ENCODE measurements around the gene WDR7.
"Not testable (repeated sequence)": the region's sequence is repeated elsewhere in the genome, so short reads cannot be mapped to it uniquely, and the experiment has no call there.

WDR7 gene

GRCh38 chr18:56654280-56654679 is 3.1 kb downstream of the WDR7 start:
- DNase-seq (ENCODE audit: low spot score) = not testable (repeated sequence)

GRCh38 chr18:56658261-56658660 is 7.1 kb downstream of the WDR7 start:
- DNase-seq (ENCODE audit: low spot score) = no peak

GRCh38 chr18:56659111-56659510 is 8.0 kb downstream of the WDR7 start:
- no peak for DNase-seq (ENCODE audit: low spot score)

- no peak for DNase-seq (ENCODE audit: low spot score)
Measured at GRCh38 chr18:56660655-56661054, 9.5 kb downstream of the WDR7 start.

GRCh38 chr18:56661360-56662062 is 10.4 kb downstream of the WDR7 start:
- peak; percentile 42 for DNase-seq (ENCODE audit: low spot score)

DNA sequence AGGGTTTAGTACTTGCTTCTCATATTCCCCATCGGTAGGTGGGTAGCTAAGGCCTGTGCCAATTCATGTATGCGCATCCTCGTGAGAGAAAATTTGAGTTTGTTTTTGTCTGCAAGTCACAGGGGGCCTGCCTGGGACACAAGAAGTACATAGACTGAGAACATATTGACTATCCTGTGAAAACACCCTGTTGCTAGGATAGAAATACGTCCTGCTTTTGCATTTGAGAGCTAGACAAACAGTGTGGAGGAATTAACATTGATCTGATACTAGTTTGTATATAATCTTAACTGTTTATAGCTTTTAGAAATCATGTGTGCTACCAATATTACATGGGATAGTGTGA is 10.9 kb downstream of the WDR7 start:
- DNase-seq (ENCODE audit: low spot score) = no peak

DNA sequence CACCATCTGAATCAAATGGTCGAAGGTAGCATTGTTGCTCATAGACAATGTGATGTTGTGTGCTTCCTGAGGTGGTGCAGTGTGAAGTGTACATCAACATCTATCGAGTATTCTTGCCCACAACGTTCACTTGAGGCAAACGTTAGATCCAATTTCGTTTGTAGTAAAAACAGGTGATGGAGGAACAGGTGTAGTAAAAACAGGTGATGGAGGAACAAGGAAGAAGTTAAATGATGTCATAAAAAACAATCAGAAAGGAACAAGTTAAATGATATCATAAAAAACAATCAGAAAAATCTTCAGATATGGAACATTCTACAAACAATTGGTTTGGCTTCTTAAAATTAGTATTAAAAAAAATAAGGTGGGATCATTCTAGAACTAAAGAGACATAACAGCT is 11.3 kb downstream of the WDR7 start:
- no peak for DNase-seq (ENCODE audit: low spot score)

- no peak for DNase-seq (ENCODE audit: low spot score)
Measured at GRCh38 chr18:56662902-56663301, 11.7 kb downstream of the WDR7 start.

DNA sequence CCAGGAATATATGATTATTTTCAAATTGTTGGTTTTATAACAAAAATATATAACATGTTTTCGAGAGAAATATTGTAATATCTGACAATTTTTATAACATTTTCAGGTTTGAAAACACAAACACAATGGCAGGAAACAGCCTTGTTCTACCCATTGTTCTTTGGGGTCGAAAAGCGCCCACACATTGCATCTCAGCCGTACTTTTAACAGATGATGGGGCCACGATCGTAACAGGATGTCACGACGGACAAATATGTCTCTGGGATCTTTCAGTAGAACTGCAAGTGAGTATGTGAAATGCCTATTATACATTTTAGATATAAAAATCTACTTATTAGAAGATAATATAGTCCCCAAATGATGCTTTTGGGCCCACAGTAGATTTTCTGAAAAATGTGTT is 21.2 kb downstream of the WDR7 start:
- DNase-seq (ENCODE audit: low spot score) = no peak

DNA sequence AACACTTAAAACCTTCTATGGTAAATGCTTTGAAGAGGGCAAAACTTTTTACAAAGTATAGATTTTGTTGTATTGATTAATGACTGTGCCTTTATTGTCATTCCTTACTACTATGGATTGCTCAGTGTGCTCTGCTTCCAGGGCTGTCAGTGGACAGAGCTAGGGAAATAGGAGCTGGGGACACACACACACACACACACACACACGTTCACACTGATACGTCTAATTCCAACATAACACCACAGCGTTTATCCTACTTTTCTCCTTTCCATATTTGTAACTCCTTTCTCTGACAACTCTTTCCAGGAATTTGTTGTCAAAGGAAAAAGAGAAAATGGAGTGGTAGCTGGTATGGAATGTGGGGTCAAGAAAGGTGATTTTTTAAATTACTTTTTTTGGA is 21.8 kb downstream of the WDR7 start:
- DNase-seq (ENCODE audit: low spot score) = no peak

- DNase-seq (ENCODE audit: low spot score) = no peak
Measured at GRCh38 chr18:56676639-56677038, 25.5 kb downstream of the WDR7 start.

GRCh38 chr18:56678836-56679565 is 27.8 kb downstream of the WDR7 start:
- DNase-seq (ENCODE audit: low spot score) = peak; percentile 51

- no peak for DNase-seq (ENCODE audit: low spot score)
Measured at GRCh38 chr18:56684277-56684676, 33.1 kb downstream of the WDR7 start.

- DNase-seq (ENCODE audit: low spot score) = no peak
Measured at GRCh38 chr18:56691530-56691929, 40.4 kb downstream of the WDR7 start.

DNA sequence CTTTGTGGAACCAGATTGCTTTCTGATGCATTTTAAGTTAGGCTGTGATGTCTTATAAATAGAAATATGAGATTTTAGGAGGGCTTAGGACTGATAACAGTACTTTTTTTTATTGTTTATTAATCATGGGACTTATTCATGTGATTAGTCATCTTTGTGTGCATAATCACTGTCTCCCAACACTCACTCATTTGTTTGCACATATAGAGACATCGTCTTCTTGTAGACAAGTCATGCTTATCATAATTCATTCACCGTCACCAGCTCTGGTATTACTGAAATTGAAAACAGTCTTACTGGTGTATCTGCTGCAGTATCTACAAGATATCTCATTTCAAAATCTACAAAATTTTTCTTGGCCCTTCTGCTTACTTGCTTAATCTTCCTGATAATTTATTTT is 45.8 kb downstream of the WDR7 start:
- peak; percentile 22 for DNase-seq (ENCODE audit: low spot score)

DNA sequence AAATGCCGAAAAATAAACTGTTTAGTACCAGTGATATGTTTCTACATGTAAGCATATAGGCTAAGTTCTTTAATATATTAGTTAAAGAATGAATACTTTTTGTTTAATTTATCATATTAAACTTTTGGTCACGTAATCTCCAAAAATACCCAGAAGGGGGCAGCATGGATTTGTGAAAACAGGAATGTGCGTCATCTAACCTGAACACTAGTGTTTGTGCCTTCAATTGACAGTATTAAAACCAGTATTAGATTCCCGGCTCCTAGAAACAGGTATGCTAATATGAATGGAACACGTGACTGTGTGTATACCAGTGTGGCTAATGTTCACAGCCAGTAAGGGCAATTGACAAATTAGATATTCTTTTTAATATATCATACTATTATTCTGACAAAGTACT is 51.8 kb downstream of the WDR7 start:
- peak; percentile 48 for DNase-seq (ENCODE audit: low spot score)

- DNase-seq (ENCODE audit: low spot score) = peak; percentile 86
Measured at GRCh38 chr18:56709463-56709862, 58.3 kb downstream of the WDR7 start.

DNA sequence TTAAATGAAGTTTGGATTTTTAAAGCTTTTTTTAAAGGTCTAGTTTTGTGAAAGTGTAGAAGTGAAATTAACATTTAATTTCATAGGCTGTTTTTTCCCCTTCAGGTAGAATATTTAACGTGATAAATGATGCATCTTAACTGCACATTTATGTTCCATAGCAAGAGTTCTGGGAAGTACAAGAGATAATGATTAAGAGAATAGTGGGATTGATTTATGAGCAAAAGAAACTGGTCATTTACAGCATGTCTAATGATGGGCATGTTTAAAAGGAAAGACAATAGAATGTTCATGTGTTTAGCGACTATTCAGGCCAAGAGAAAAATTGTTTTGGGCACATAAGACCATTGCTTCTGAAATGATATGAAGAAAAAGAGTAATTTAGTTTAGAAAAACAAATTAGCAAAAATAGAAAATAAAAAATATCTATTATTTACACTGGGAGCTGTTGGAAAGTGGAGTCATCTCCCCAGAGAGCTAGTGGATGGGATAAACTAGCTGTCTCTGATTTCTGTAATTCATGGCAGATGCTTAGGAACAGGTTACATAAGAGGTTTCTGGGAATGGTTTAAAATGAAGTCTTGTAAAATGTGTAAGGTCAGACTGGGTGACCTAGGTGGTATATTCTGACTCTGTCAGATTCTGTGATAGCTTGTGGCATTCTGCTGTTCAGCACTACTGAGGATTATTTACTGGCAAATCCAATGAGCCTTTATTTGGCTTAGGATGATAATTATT is 60.7 kb downstream of the WDR7 start:
- no peak for DNase-seq (ENCODE audit: low spot score)

DNA sequence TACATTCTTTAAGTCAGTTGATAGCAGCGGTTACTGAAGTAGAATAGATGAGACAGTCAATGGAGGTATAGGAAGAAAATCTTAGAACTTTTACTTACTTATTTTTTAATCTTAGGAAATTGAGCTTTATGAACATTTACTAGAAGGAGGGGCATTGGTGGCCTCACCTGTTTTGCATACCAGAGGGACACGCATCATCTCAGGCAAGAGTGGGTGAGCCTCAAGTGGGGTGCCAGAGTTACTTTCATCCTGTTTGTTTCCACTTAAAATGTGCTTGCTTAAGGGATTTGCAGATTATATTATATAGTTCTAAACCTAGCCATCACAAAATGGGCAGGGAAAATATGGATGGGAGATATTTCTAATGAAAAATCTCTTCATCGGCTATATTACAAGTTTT is 61.6 kb downstream of the WDR7 start:
- no peak for DNase-seq (ENCODE audit: low spot score)

- no peak for DNase-seq (ENCODE audit: low spot score)
Measured at GRCh38 chr18:56715121-56715520, 64.0 kb downstream of the WDR7 start.

DNA sequence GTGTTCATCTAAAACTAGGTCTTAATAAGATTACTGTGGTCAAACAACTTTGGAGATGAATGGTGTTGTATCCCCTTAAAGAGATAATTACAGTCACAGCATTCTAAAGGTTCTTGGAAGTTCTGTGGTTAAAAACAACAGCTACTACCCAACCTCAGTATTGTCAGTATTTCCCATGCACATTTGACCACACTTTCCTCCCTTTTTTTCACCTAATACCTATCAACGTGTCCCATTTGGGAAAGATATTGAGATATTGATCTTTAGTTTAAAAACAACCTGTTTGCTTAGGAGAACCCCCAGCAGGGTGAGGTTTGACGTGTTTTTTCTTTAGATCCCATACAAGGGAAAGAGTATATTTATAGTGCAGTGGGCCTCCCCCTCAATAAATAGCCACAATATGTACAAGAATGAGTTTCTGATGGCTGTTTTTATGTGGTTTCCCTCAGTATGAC is 65.6 kb downstream of the WDR7 start:
- DNase-seq (ENCODE audit: low spot score) = no peak

DNA sequence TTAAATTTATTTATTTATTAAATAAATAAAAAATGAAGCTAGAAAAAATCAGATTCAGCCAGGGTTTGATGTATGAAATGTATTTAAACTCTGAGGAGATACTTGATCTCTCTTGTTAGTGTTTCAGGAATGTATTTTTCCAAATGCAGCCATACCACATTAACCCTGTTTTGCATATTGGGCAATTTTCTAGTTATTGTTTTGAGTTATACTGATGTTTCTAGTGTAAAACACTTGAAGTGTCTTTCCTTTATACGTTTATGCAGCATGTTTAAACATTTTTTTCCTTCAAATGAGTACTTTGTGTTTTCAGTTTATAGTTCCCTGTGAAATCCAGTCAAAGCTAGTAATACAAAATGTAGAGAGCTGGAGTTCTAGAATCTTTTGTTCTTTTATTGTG is 69.9 kb downstream of the WDR7 start:
- no peak for DNase-seq (ENCODE audit: low spot score)

- DNase-seq (ENCODE audit: low spot score) = no peak
Measured at GRCh38 chr18:56721491-56721890, 70.3 kb downstream of the WDR7 start.

All from kidney tubule cell (primary cell).